ENCODE data around the gene ACOX3.

- TF ChIP-seq CTCF (IDR thresholded peaks at IDR 0.05 in 2 of 3, conservative IDR thresholded peaks at IDR 0.05 in 1 of 3; ENCODE audit: control insufficient read depth in 2 of 3, extremely low read depth in 1 of 3, insufficient read depth in 1 of 3, low read depth in 3 of 3, low read length in 3 of 3) (no peak), YY1 (IDR thresholded peaks at IDR 0.05; ENCODE audit: low read depth, low read length) (no peak), FOXK2 (IDR thresholded peaks at IDR 0.05) (no peak), BACH1 (IDR thresholded peaks at IDR 0.05; ENCODE audit: borderline replicate concordance) (no peak), EP300 (IDR thresholded peaks at IDR 0.05; ENCODE audit: borderline replicate concordance in 1 of 2, control insufficient read depth in 1 of 2, low read depth in 2 of 2, low read length in 2 of 2) (no peak)
These were observed 72.5 kb downstream of the ACOX3 start for GRCh38 chr4:8368061-8368481.
